ENCODE data around the gene HS6ST2.

DNA sequence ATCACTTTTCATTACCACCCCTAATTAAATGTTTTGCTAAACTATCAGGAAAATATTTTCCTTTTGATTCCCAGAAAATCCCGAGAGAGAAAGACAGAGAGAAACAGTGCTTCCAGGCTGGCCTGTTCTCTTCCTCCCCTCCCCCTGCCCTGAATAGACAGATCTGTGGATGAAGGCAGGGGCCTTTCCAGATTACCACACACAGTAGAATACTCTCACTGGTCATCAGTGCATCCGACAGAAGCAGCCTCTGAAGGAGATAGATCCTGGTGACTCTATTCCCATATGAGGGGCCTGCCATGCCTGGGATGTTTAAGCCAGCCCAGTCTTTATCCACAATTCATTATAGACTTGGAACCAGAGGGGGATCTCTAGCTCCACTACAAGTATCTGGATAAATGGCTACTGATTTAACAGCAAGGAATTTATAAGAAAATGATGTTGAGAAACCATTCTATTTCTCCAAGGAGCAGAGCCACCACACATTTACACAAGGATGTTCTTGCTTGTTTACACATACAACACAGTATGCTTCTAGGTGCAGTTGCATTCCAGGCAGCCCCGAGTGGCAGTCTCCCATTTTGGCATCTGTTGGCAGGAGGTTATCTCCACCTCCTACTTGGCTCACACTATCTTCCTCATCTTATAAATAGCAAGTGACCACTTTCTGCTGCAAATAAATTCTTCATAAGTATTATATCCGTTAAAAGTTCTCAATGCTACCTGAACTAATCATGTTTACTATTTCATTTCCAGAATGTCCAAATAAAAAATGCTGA lies 115.8 kb downstream of the HS6ST2 start:
- TF ChIP-seq, protein P1, sequence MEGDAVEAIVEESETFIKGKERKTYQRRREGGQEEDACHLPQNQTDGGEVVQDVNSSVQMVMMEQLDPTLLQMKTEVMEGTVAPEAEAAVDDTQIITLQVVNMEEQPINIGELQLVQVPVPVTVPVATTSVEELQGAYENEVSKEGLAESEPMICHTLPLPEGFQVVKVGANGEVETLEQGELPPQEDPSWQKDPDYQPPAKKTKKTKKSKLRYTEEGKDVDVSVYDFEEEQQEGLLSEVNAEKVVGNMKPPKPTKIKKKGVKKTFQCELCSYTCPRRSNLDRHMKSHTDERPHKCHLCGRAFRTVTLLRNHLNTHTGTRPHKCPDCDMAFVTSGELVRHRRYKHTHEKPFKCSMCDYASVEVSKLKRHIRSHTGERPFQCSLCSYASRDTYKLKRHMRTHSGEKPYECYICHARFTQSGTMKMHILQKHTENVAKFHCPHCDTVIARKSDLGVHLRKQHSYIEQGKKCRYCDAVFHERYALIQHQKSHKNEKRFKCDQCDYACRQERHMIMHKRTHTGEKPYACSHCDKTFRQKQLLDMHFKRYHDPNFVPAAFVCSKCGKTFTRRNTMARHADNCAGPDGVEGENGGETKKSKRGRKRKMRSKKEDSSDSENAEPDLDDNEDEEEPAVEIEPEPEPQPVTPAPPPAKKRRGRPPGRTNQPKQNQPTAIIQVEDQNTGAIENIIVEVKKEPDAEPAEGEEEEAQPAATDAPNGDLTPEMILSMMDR (IDR thresholded peaks at IDR 0.05; ENCODE audit: low read length), result no peak
- no peak for TF ChIP-seq EZH2phosphoT487 (IDR thresholded peaks at IDR 0.05; ENCODE audit: low read length)

All from MM.1S (cell line).